GM23338 (cell line): ENCODE results near the gene DYRK1A. TPM values are rescaled to one million over a fixed set of nuclear protein-coding genes. Genes with fewer than 3 reads are reported as not detected.

Source experiments
- CREB1 ChIP-seq: fragments of 250-450 bp; sonication (Bioruptor Pico); IDR thresholded peaks from 2 replicates; pipeline ENCODE4 v1.5.0; 2020; ENCODE audit warnings: low read depth, mild to moderate bottlenecking, moderate library complexity
- CTCF ChIP-seq, 2 experiments: fragments of 200-600 bp in 1 of 2; sonication (generic) in 1 of 2; conservative IDR thresholded peaks; 2 replicates each; pipeline versions ENCODE4 v1.5.1 to v1.6.1; 2016 to 2017; ENCODE audit warnings: antibody characterized with exemption in 2 of 2, low read depth in 2 of 2, mild to moderate bottlenecking in 2 of 2, moderate library complexity in 1 of 2
- ETS1 ChIP-seq: IDR thresholded peaks from 2 replicates; pipeline ENCODE4 v1.6.1; 2016; ENCODE audit warnings: antibody characterized with exemption
- EZH2phosphoT487 ChIP-seq: fragments of 200-600 bp; sonication (generic); IDR thresholded peaks from one replicate; pipeline ENCODE4 v1.8.1; 2018; ENCODE audit warnings: antibody characterized with exemption; ENCODE audit not compliant: unreplicated experiment
- JUNB ChIP-seq: IDR thresholded peaks from one replicate; pipeline ENCODE4 v1.6.1; 2016; ENCODE audit warnings: antibody characterized with exemption; ENCODE audit not compliant: unreplicated experiment
- POLR2AphosphoS5 ChIP-seq: IDR thresholded peaks from 2 replicates; pipeline ENCODE4 v1.6.1; 2016; ENCODE audit warnings: antibody characterized with exemption, low read depth
- STAT1 ChIP-seq: IDR thresholded peaks from one replicate; pipeline ENCODE4 v1.6.1; 2016; ENCODE audit warnings: antibody characterized with exemption; ENCODE audit not compliant: unreplicated experiment
- ZNF114 ChIP-seq: fragments of 250-450 bp; sonication (Bioruptor Pico); IDR thresholded peaks from 2 replicates; pipeline ENCODE4 v1.5.0; 2020; ENCODE audit warnings: mild to moderate bottlenecking, moderate library complexity
- ZNF331 ChIP-seq: fragments of 250-450 bp; sonication (Bioruptor Pico); IDR thresholded peaks from 2 replicates; pipeline ENCODE4 v1.5.0; 2020; ENCODE audit warnings: low read depth, mild to moderate bottlenecking, moderate library complexity
- ZNF462 ChIP-seq: fragments of 250-450 bp; sonication (Bioruptor Pico); IDR thresholded peaks from 2 replicates; pipeline ENCODE4 v1.5.0; 2020; ENCODE audit warnings: mild to moderate bottlenecking, moderate library complexity
- polyA plus RNA-seq: library from polyadenylated mRNA; unstranded; fragments of >200 nt; fragmentation: Nextera tagmentation; extraction: Ambion mirVana; gene quantifications from 2 replicates; pipeline ENCODE4 v1.2.1, GENCODE V29; 2016
- total RNA-seq: library from RNA; depleted of rRNA; stranded (reverse); fragments of >200 nt; shearing (Covaris generic); gene quantifications from 2 replicates; pipeline ENCODE4 v1.2.3, GENCODE V29; 2014

DYRK1A gene
- total and polyA plus RNA-seq, 2 experiments from 2014 or later = 10.3 to 84.7 TPM

GRCh38 chr21:37380349-37381323 lies 14.1 kb downstream of the DYRK1A start (continued):
- TF ChIP-seq ZNF462 (no peak), CREB1 (CRISPR knock-in tag) (no peak), EZH2phosphoT487 (no peak), ETS1 (no peak), ZNF114 (CRISPR knock-in tag) (no peak), CTCF (conservative IDR thresholded peaks at IDR 0.05; ENCODE audit: low read depth in 2 of 2) (no peak), ZNF331 (no peak), STAT1 (no peak), POLR2AphosphoS5 (no peak), JUNB (no peak)
